ENCODE measurements around the gene GOLGA6A. TPM values are rescaled to one million over a fixed set of nuclear protein-coding genes. Genes with fewer than 3 reads are reported as not detected.

The GOLGA6A gene
- total and polyA plus RNA-seq, 2 of the 8 experiments (the other 6 are each of a cell fraction or from before 2014, with no cell fraction given): 0.80 to 1.0 TPM

DNA sequence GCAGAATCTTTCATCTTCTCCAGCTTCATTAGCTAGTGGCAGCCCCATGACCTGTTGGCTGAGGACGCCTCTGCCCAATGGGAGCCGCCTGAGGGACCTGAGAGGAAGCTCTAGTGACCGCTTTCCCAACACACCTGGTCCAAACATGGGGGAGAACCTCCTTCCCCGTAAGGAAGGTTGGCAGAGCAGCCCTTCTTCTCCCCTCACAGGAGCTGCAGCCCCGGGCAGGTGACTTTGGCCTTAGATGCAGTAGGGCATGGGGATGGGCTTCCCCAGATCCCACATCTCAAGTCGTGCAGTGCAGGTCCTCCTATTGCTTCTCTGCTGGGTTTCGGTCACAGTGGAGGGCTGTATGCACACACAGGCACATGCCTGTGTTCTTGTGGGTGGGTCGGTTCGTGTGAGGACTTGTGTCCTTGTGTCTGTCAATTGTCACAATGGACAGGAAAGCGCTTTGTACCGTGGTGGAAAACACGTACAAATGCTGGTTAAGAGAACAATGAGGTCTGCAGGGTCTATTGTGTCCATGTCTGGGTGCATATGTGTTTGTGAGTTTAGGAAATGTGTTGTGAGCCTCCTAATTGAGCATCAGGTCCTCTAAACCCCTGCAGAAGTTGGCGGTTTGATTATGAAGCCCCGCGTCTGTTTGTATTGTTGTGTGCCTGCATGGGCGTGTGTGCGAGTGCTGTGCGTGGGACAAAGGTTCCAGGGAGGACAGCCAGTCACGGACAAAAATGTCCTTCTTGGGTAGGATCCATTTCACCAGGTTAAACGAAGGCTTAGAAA is 49.5 kb upstream of the GOLGA6A start:
- ChIA-PET CTCF (ENCODE audit: partially characterized antibody) (interaction anchor here (0.7 to 3.9 kb wide), 13 partner anchors 12 to 189 kb away, joined by 3 to 24 read pairs (median 4); no protein-coding TSS in a partner anchor), POLR2A (ENCODE audit: partially characterized antibody) (no interaction called here)
- WGBS, 2 experiments (ENCODE audit: extremely low coverage in 1 of 2, insufficient coverage in 1 of 2, insufficient read length in 1 of 2, insufficient replicate concordance in 2 of 2, low coverage in 1 of 2, low lambda C conversion rate in 2 of 2, missing lambda C conversion rate in 1 of 2): 23% methylated on average over 20 of the region's 20 CpGs; no CpG with 5 or more reads in 1 of the 2 experiments
- Histone ChIP-seq H3K27ac (ENCODE audit: low read depth, low read length) (no peak overlapping the region), H2BK5ac (ENCODE audit: low read depth, low read length) (no peak overlapping the region), H4K5ac (ENCODE audit: insufficient read length, low read depth, low read length) (no peak overlapping the region), H3K4me1 (replicated peaks in 1 of 4; ENCODE audit: control insufficient read depth in 3 of 4, insufficient read depth in 4 of 4, low read length in 3 of 4) (peaks cover 2 to 76% (median 61%) of the 10 kb centered on the region in 4 experiments), H3K4me2 (ENCODE audit: insufficient read depth in 1 of 2, low read depth in 2 of 2, low read length in 2 of 2) (peak overlapping the region; percentile 81 to 83; a peak in 3 of 4 replicates), H2BK15ac (ENCODE audit: low read length) (peak overlapping the region; percentile 90; the same call in 1 of the 2 replicates), H3K23me2 (ENCODE audit: low read depth, low read length) (peaks cover 36% of the 10 kb centered on the region; the same call in 1 of the 2 replicates), H2BK120ac (replicated peaks; ENCODE audit: low read depth, low read length) (no peak overlapping the region), H3K18ac (ENCODE audit: extremely low read depth, low read length) (peak overlapping the region; percentile 36; the same call in 1 of the 2 replicates), H3K4ac (replicated peaks; ENCODE audit: insufficient read length, low read depth, low read length) (no peak overlapping the region), H4K20me1 (replicated peaks in 1 of 2; ENCODE audit: control insufficient read depth in 1 of 2, insufficient read depth in 2 of 2, low read length in 2 of 2) (peaks cover 7 to 13% of the 10 kb centered on the region in 2 experiments), H3K9me3 (ENCODE audit: insufficient read depth in 2 of 2, low read depth in 1 of 2, low read length in 1 of 2) (peaks cover 0 to 8% of the 10 kb centered on the region in 2 experiments; a peak in 1 of 4 replicates), H3K79me1 (ENCODE audit: low read depth, low read length) (no peaks in the 10 kb centered on the region; the same call in 1 of the 2 replicates), H3K56ac (replicated peaks; ENCODE audit: insufficient read length, low read depth, low read length) (no peak overlapping the region), H2BK12ac (ENCODE audit: low read depth, low read length) (peak overlapping the region; percentile 11; the same call in 1 of the 2 replicates), H3K4me3 (ENCODE audit: extremely low read depth in 1 of 4, insufficient read depth in 2 of 4, low read depth in 3 of 4, low read length in 4 of 4) (peak overlapping the region in 1 of 4 experiments; percentile 62; a peak in 3 of 8 replicates), H3K23ac (ENCODE audit: insufficient read length) (no peak overlapping the region), H3K9ac (replicated peaks in 1 of 4; ENCODE audit: extremely low read depth in 1 of 4, low read depth in 3 of 4, low read length in 3 of 4) (no peak overlapping the region), H2AFZ (ENCODE audit: low read length) (no peak overlapping the region), H2AK5ac (ENCODE audit: low read depth, low read length) (0 out of 2 replicates have a peak overlapping the region, but pooled peaks have one; percentile 18), H4K8ac (ENCODE audit: extremely low read depth, insufficient read depth, low read length) (no peak overlapping the region; the same call in 1 of the 2 replicates), H4K91ac (replicated peaks; ENCODE audit: insufficient read length, low read length) (no peak overlapping the region), H3K79me2 (ENCODE audit: control insufficient read depth in 1 of 2, insufficient read depth in 2 of 2, low read length in 2 of 2) (no peaks in the 10 kb centered on the region), H3K14ac (ENCODE audit: insufficient read length) (no peak overlapping the region), H3K36me3 (ENCODE audit: control insufficient read depth in 2 of 4, insufficient read depth in 4 of 4, low read length in 3 of 4) (peaks cover 0 to 6% (median 0%) of the 10 kb centered on the region in 4 experiments; a peak in 1 of 8 replicates), H3K27me3 (replicated peaks in 1 of 4; ENCODE audit: control insufficient read depth in 3 of 4, extremely low read depth in 1 of 4, insufficient read depth in 3 of 4, low read length in 3 of 4) (peaks cover 80 to 98% (median 93%) of the 10 kb centered on the region in 4 experiments), H2BK20ac (ENCODE audit: low read length) (no peak overlapping the region; the same call in 1 of the 2 replicates)
- FAIRE-seq (no peak), DNase-seq (ENCODE audit: low read depth in 1 of 2, low spot score in 2 of 2) (no peak)
- TF ChIP-seq EP300 (IDR thresholded peaks at IDR 0.05; ENCODE audit: borderline replicate concordance in 1 of 2, low read depth in 2 of 2, low read length in 2 of 2) (no peak), BCL11A (IDR thresholded peaks at IDR 0.05; ENCODE audit: low read depth in 2 of 2, low read length in 2 of 2) (no peak), SUZ12 (IDR thresholded peaks at IDR 0.05; ENCODE audit: low read length) (peak; percentile 18), EGR1 (IDR thresholded peaks at IDR 0.05; ENCODE audit: borderline replicate concordance, low read depth, low read length) (no peak), CBX8 (IDR thresholded peaks at IDR 0.05; ENCODE audit: borderline replicate concordance, low read depth, low read length) (0 out of 2 replicates have a peak, but pooled peaks have one; percentile 65), YY1 (IDR thresholded peaks at IDR 0.05; ENCODE audit: low read depth, low read length) (no peak), NRF1 (IDR thresholded peaks at IDR 0.05; ENCODE audit: low read depth, low read length) (no peak)

Measured in H1 (cell line).